GM12892 (cell line): ENCODE results near the gene IGF2BP3.

Experiments used
- DNase-seq: peaks from one replicate; pipeline ENCODE4 v3.0.0; 2011; ENCODE audit not compliant: insufficient read length
- FAIRE-seq: peaks from 2 replicates; lab custom pipeline; 2011; peaks lifted over from hg19 to GRCh38; lab: Jason Lieb, UNC
- POLR2A ChIP-seq: IDR thresholded peaks from 2 replicates; pipeline ENCODE4 v1.6.1; 2011; ENCODE audit warnings: low read depth, low read length, control low read depth
- POLR2AphosphoS5 ChIP-seq: IDR thresholded peaks from 2 replicates; pipeline ENCODE4 v1.6.1; 2011; ENCODE audit warnings: low read depth, low read length, control low read depth
- TAF1 ChIP-seq: IDR thresholded peaks from 2 replicates; pipeline ENCODE4 v1.6.1; 2011; ENCODE audit warnings: low read depth, mild to moderate bottlenecking, control low read depth, low read length, borderline replicate concordance

IGF2BP3 gene

GRCh38 chr7:23469961-23470250 is 385 bp downstream of the IGF2BP3 start:
- no peak for DNase-seq
- FAIRE-seq: no peak

GRCh38 chr7:23469150-23469960 is 936 bp downstream of the IGF2BP3 start:
- TF ChIP-seq POLR2A (peak; percentile 72), POLR2AphosphoS5 (0 out of 2 replicates have a peak, but pooled peaks have one; percentile 46), TAF1 (peak; percentile 52; the same call in 1 of the 2 replicates)
- FAIRE-seq (peak; percentile 46), DNase-seq (no peak)

More at GRCh38 chr7:23469961-23470250, 385 bp downstream of the IGF2BP3 start:
- no peak for TF ChIP-seq POLR2A
- no peak for TF ChIP-seq TAF1

- FAIRE-seq (no peak), DNase-seq (no peak)
- TF ChIP-seq POLR2A (no peak), TAF1 (no peak), POLR2AphosphoS5 (no peak)
Measured at GRCh38 chr7:23468526-23469149, 1.7 kb downstream of the IGF2BP3 start.

- FAIRE-seq: peak; percentile 36
- DNase-seq: no peak
- TF ChIP-seq POLR2AphosphoS5: no peak
- no peak; the same call in 1 of the 2 replicates for TF ChIP-seq POLR2A
- TF ChIP-seq TAF1: no peak
Measured at GRCh38 chr7:23467806-23468525, 2.3 kb downstream of the IGF2BP3 start.

- DNase-seq: no peak
- FAIRE-seq: peak; percentile 61
- TF ChIP-seq POLR2AphosphoS5 (no peak), TAF1 (no peak), POLR2A (no peak)
Measured at GRCh38 chr7:23467291-23467805, 2.9 kb downstream of the IGF2BP3 start.

- DNase-seq (no peak), FAIRE-seq (peak; percentile 61)
- TF ChIP-seq POLR2AphosphoS5 (no peak), TAF1 (no peak)
Measured at GRCh38 chr7:23462846-23463245, 7.4 kb downstream of the IGF2BP3 start.

GRCh38 chr7:23458044-23458443 is 12.2 kb downstream of the IGF2BP3 start:
- FAIRE-seq (no peak), DNase-seq (no peak)
- TF ChIP-seq POLR2AphosphoS5 (no peak), POLR2A (no peak), TAF1 (no peak)

- TF ChIP-seq POLR2A (no peak), TAF1 (no peak), POLR2AphosphoS5 (no peak)
- no peak for FAIRE-seq
- DNase-seq: no peak
Measured at GRCh38 chr7:23456093-23456492, 14.2 kb downstream of the IGF2BP3 start.

GRCh38 chr7:23454881-23455526 is 15.3 kb downstream of the IGF2BP3 start:
- no peak for FAIRE-seq
- TF ChIP-seq POLR2A (no peak), TAF1 (no peak), POLR2AphosphoS5 (no peak)
- no peak for DNase-seq

GRCh38 chr7:23450518-23450917 is 19.8 kb downstream of the IGF2BP3 start:
- no peak for FAIRE-seq
- TF ChIP-seq POLR2AphosphoS5 (no peak), POLR2A (no peak), TAF1 (no peak)
- DNase-seq: no peak

GRCh38 chr7:23449941-23450340 is 20.4 kb downstream of the IGF2BP3 start:
- no peak for FAIRE-seq
- TF ChIP-seq POLR2A (no peak), TAF1 (no peak), POLR2AphosphoS5 (no peak)
- no peak for DNase-seq
